Activated T-helper 2 cell treated with anti-CD3 and anti-CD28 coated beads, Interferon-gamma antibody, Interleukin-2, Interleukin-4, amounts not matched to agents 10 μg/mL and 5 μg/mL and 100 μg/mL, durations not matched to agents 14 hours and 24 hours and 36 hours (primary cell): ENCODE measurements around the gene PACS2. TPM values are rescaled to one million over a fixed set of nuclear protein-coding genes. Genes with fewer than 3 reads are reported as not detected.
"Not testable (repeated sequence)": the region's sequence is repeated elsewhere in the genome, so short reads cannot be mapped to it uniquely, and the experiment has no call there.

ENCODE experiments used
- DNase-seq: peaks from one replicate; pipeline ENCODE4 v3.0.0; 2021; ENCODE audit warnings: low spot score
- H3K27ac Mint-ChIP-seq: one replicate; pipeline ENCODE4 v1.8.0; 2021; ENCODE audit warnings: mixed read lengths
- H3K27me3 Mint-ChIP-seq: one replicate; pipeline ENCODE4 v1.8.0; 2021; ENCODE audit warnings: low read depth, mixed read lengths
- H3K36me3 Mint-ChIP-seq: one replicate; pipeline ENCODE4 v1.8.0; 2021; ENCODE audit warnings: low read depth, mixed read lengths
- H3K4me1 Mint-ChIP-seq: one replicate; pipeline ENCODE4 v1.8.0; 2021; ENCODE audit warnings: low read depth, mixed read lengths
- H3K4me3 Mint-ChIP-seq: one replicate; pipeline ENCODE4 v1.8.0; 2021; ENCODE audit warnings: low read depth, mild to moderate bottlenecking, moderate library complexity, mixed read lengths
- H3K9me3 Mint-ChIP-seq: one replicate; pipeline ENCODE4 v1.8.0; 2021; ENCODE audit warnings: mixed read lengths
- intact Hi-C: fragments of 100-400 bp; cut with micrococcal nuclease; formaldehyde crosslinking; loops from one replicate; pipeline ENCODE4 v1.15.1; 2023
- total RNA-seq: library from RNA; stranded (reverse); gene quantifications from 2 replicates; pipeline ENCODE4 v1.2.3, GENCODE V29; 2022

The PACS2 gene
- total RNA-seq, 1 donor from 2014 or later: 35.2 TPM

DNA sequence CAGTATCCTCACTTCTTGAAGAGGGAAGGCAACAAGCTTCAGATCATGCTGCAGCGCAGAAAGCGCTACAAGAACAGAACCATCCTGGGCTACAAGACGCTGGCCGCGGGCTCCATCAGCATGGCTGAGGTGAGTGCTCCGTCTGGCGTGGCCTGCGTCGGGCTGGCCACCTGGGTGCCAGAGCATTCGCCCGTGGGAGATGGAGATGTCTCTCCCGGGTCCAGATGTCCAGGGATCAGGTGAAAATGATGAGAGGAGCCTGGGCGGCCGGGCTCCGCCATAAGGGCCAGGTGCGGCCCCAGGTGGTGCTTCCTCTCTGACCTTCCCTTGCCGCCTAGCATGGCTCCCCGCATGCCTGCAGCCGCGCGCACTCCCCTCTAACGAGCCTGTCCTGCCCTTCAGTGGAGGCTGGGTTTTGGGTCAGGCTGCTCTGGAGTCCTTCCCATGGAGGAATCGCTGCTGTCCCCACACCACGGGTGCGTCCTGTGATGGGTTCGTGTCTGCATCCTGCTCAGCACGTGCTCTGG is 40.6 kb downstream of the PACS2 start:
- Mint-ChIP-seq H3K27me3 (no peaks in the 10 kb centered on the region), H3K9me3 (no peaks in the 10 kb centered on the region), H3K4me1 (peaks cover 2% of the 10 kb centered on the region), H3K36me3 (no peaks in the 10 kb centered on the region), H3K4me3 (no peak overlapping the region), H3K27ac (no peak overlapping the region)
- no peak for DNase-seq
- intact Hi-C loops: no loop called here

DNA sequence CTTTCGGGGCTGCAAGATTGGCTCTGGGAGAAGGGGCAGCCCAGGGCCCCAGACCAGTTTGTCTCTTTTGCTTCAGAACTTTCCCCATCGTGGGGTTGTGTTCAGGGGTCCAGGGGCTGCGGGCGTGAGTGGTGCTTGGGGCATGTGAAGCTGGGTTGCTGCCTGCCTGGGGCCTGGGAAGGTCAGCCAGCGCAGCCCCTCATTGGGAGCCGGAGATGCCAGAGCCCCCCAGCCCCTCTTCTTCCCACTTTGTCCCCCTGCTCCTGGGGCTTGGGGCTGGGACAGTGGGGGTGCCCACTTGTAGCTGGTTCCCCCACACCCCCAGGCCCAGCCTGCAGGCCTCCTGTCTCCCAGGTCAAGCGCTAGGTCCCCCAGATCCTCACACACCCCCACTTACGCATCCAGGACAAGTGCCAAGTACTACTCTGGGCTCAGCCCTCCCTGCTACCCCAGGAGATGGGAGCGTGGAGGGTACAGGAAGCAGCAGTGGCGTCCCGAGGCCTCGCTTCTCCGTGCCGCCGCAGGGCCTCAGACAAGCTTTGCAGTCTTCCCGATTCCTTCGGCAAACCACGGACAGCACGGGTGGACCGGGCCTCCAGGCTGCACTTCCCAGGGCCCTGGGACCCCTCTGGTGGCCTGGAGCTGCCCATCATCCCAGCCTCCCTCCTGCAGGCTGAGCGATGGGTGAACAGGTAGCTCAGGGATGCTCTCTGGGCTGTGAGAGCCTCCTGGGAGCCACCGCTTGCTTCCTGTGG is 41.5 kb downstream of the PACS2 start:
- Mint-ChIP-seq H3K36me3 (no peaks in the 10 kb centered on the region), H3K27ac (no peak overlapping the region)
- intact Hi-C loops: no loop called here

DNA sequence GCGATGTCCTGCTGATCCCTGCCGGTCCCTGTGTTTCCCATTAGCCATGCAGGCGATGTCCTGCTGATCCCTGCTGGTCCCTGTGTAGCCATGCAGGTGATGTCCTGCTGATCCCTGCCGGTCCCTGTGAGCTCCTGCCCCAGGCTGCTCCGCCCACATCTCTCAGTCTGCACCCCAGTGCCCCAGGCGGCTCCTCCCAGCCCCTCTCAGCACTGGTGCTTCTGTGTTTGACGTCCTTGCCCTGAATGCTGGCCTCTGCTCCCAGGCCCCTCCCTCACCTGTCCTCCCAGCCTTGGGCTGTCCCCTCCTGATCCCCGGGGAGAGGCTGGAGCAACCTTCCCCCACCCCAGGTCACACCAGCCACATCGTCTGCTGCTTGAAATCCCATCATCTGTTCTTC is 42.4 kb downstream of the PACS2 start:
- H3K4me3 Mint-ChIP-seq: no peak overlapping the region
- H3K36me3 Mint-ChIP-seq: no peaks in the 10 kb centered on the region
- intact Hi-C loops: no loop called here

More for the DNA sequence above, 41.5 kb downstream of the PACS2 start:
- Mint-ChIP-seq H3K4me1 (peaks cover 2% of the 10 kb centered on the region), H3K9me3 (no peaks in the 10 kb centered on the region), H3K4me3 (no peak overlapping the region), H3K27me3 (no peaks in the 10 kb centered on the region)
- DNase-seq: no peak

DNA sequence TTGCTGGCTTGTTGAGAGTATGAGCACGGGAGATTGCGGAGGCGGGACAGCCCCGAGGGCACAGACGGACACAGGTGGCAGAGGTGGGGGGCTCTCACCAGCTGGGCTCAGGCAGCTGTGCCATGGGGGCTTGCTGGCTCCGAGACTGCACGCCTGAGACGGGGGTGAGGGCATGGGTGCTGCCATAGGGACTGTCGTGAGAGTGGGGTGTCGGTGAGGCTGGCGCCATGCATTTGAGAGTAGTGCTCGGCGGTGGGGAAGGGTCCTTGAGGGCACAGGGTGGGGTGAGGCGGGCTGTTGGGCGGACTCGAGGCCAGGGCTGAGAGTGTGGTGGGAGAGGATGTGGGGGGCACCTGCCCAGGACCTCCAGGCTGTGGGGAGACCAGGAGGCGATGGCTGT is 43.1 kb downstream of the PACS2 start:
- Mint-ChIP-seq H3K9me3 (no peaks in the 10 kb centered on the region), H3K27ac (no peak overlapping the region), H3K36me3 (no peaks in the 10 kb centered on the region), H3K4me3 (no peak overlapping the region), H3K4me1 (no peaks in the 10 kb centered on the region), H3K27me3 (no peaks in the 10 kb centered on the region)
- DNase-seq: no peak
- intact Hi-C loops: no loop called here

More for the DNA sequence above, 42.4 kb downstream of the PACS2 start:
- no peaks in the 10 kb centered on the region for H3K9me3 Mint-ChIP-seq
- no peak overlapping the region for H3K27ac Mint-ChIP-seq
- peaks cover 2% of the 10 kb centered on the region for H3K4me1 Mint-ChIP-seq
- DNase-seq: no peak
- no peaks in the 10 kb centered on the region for H3K27me3 Mint-ChIP-seq

DNA sequence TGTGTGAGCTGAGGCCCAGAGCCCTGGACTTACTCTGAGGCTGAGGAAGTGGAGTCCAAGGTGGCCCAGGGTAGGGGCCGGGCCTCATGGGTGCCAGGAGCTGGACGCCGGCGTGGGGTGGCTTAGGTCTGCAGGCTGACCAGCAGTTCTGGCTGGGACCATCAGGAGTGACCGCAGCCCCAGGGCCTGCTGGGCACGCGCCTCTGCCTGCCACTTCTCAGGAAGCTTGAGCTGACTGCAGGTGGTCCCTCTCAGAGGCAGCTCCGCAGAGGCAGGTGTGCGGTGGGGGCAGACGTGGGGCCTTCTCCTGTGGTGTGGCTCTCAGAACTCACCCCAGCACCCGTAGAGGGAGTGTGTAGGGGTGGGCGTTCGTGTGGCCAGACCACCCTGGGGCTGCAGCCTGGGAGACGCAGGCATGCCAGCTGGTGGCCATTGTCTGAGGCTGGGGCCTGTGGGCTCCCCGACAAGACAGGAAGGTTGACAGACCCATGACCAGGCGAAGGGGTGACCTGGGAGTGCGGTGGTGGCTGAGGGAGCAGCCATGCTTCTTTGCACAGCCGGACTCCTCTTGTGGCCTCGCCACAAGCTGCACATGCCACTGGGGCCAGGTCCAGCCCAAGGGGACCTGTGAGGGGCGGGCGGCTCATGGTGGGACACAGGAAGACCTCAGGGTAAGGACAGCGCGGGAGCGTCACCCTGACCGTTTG is 43.7 kb downstream of the PACS2 start:
- no peak overlapping the region for H3K27ac Mint-ChIP-seq
- no peak for DNase-seq

DNA sequence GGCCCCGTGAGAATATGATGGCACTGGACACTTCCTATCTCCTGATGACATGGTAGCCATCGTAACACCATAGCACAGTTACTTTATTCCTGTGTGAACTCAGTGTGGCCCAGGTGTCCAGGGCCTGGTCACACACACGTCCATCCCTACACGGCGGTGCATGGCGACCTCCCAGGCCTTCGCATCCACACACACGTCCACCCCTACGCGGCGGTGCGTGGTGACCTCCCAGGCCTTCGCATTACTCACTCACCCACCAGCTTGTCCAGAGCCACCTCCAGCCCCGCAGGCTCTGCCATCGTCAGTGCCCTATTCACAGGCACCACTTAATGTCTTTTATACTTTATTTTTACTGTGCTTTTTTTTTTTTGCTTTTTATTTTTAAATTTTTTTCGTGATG is 44.4 kb downstream of the PACS2 start:
- Mint-ChIP-seq H3K36me3 (no peaks in the 10 kb centered on the region), H3K4me3 (no peak overlapping the region), H3K4me1 (no peaks in the 10 kb centered on the region), H3K27me3 (peaks cover 5% of the 10 kb centered on the region), H3K27ac (no peak overlapping the region), H3K9me3 (no peaks in the 10 kb centered on the region)
- intact Hi-C loops: no loop called here
- no peak for DNase-seq

More for the DNA sequence above, 43.7 kb downstream of the PACS2 start:
- Mint-ChIP-seq H3K4me1 (no peaks in the 10 kb centered on the region), H3K9me3 (no peaks in the 10 kb centered on the region), H3K4me3 (no peak overlapping the region), H3K36me3 (no peaks in the 10 kb centered on the region), H3K27me3 (no peaks in the 10 kb centered on the region)
- intact Hi-C loops: no loop called here

DNA sequence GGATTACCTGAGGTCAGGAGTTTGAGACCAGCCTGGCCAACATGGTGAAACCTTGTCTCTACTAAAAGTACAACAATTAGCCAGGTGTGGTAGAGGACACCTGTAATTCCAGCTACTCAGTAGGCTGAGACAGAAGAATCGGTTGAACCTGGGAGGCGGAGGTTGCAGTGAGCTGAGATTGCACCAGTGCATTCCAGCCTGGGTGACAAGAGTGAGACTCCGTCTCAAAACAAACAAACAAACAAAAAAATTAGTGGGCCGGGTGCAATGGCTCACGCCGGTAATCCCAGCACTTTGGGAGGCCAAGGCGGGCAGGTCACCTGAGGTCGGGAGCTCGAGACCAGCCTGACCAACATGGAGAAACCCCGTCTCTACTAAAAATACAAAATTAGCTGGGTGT is 46.9 kb downstream of the PACS2 start:
- H3K27ac Mint-ChIP-seq, H3K27me3 Mint-ChIP-seq, DNase-seq, H3K4me3 Mint-ChIP-seq, intact Hi-C loops, H3K9me3 Mint-ChIP-seq, H3K4me1 Mint-ChIP-seq, H3K36me3 Mint-ChIP-seq: not testable (repeated sequence)

DNA sequence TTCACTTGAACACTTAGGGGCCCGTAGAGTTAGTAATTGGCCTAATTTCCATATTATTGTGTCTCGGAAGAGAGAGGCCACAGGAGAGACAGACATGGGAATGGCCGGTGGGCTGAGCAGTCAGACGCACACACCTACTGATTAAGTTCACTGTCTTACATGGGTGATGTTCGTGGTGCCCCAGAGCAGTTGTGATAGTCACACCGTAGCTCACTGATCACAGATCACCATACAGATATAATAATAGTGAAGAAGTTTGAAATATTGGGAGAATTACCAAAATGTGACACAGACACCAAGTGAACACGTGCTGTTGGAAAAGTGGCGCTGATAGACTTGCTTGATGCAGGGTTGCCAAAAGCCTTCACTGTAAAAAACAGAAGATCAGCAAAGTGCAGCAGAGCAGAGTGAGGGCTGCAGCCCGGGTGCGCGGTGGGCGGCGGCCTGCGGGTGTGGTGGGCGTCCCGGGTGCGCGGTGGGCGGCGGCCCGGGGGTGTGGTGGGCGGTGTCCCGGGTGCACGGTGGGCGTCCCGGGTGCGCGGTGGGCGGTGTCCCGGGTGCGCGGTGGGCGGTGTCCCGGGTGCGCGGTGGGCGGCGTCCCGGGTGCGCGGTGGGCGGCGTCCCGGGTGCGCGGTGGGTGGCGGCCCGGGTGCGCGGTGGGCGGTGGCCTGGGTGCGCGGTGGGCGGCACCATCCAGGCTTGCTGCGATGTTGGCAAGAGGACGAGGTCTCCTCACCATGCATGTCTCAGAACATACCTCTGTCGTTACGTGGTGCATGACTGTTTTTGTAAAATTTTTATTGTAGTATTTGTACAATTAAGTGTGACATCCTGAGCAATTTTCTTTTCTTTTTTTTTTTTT is 49.5 kb downstream of the PACS2 start:
- H3K27me3 Mint-ChIP-seq: peaks cover 6% of the 10 kb centered on the region
- intact Hi-C loops: no loop called here
- no peaks in the 10 kb centered on the region for H3K9me3 Mint-ChIP-seq
- no peak for DNase-seq
- H3K4me1 Mint-ChIP-seq: no peaks in the 10 kb centered on the region
- no peaks in the 10 kb centered on the region for H3K36me3 Mint-ChIP-seq
- no peak overlapping the region for H3K4me3 Mint-ChIP-seq
- H3K27ac Mint-ChIP-seq: no peak overlapping the region

DNA sequence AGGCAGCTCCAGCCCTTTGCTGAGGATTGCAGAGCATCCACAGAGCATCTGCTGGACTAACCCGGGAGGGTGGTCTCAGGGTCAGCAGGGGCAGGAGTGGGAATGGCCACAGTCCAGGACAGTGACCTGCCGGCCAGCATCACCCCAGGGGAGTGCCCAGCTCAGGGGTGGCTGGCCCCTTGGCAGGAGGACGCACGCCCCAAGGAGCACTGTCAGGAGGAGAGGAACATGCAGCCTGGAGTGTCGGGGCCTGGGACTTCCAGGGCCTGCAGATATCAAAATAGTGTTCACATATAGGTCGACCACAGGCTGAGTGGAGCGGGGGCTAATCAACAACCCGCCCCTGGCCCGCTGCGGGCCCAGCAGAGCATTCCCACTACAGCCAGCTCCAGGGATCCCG is 50.6 kb downstream of the PACS2 start:
- Mint-ChIP-seq H3K27ac (no peak overlapping the region), H3K4me1 (no peaks in the 10 kb centered on the region), H3K27me3 (peaks cover 6% of the 10 kb centered on the region), H3K4me3 (no peak overlapping the region), H3K36me3 (no peaks in the 10 kb centered on the region), H3K9me3 (no peaks in the 10 kb centered on the region)
- DNase-seq: no peak
- intact Hi-C loops: no loop called here

DNA sequence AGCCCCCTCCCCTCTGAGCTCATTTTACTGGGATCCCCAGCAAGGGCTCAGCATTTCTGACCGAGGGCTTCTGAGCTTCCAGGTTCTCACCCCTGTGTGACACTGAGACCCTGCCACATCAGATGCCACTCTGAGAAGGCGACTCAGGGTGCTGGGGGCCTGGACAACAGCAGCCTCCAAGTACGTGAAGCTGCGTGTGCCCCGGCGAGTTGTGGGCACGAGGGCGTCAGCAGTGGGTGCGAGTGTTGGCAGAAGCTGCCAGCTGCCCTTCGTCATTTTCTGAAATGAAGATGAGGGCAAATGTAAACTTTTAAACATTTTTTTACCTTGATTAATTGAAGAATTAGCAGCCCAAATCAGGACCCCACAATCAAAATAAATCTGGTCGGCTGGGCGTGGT is 51.1 kb downstream of the PACS2 start:
- DNase-seq: no peak
- Mint-ChIP-seq H3K9me3 (no peaks in the 10 kb centered on the region), H3K4me1 (no peaks in the 10 kb centered on the region), H3K36me3 (no peaks in the 10 kb centered on the region), H3K27ac (no peak overlapping the region), H3K27me3 (peaks cover 6% of the 10 kb centered on the region), H3K4me3 (no peak overlapping the region)
- intact Hi-C loops: no loop called here

DNA sequence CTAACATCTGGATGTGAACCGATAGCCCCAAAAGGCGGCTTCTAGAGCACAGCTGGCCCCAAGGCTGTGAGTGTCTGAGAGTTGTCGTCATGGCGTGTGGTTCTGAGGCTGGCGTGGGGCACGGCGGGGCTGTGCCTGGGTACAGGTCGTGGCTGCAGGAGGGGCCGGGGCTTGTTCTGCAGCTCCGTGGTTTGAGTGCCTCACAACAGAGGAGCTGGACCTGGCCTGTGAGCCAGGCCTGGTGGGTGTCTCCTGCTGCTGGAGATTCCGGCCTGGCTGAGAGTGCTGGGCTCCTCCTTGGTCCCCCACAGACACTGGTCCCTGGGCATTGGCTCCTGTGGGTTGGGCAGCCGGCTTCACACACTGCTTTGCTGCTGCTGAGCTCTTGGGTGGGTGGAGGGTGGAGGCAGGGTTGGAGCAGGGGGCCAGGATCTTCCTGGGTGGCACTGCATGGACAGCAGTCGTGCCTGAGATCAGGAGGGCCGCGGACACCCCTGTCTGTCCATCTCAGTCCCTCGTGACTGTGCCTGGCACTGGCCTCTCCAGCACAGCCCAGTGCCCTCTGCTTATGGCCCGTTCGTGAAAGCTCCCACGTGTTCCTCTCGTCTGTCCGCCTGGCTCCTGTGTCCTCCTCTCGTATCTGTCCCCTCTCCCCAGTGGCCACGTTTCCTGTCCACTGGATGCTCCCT is 52.0 kb downstream of the PACS2 start:
- H3K27me3 Mint-ChIP-seq: peaks cover 6% of the 10 kb centered on the region
- no peak overlapping the region for H3K4me3 Mint-ChIP-seq
- no peak for DNase-seq
- intact Hi-C loops: no loop called here
- no peak overlapping the region for H3K27ac Mint-ChIP-seq
- H3K36me3 Mint-ChIP-seq: no peaks in the 10 kb centered on the region
- H3K9me3 Mint-ChIP-seq: no peaks in the 10 kb centered on the region
- H3K4me1 Mint-ChIP-seq: peaks cover 1% of the 10 kb centered on the region
